IMR-90 (cell line): Measurements from ENCODE around the gene GIMAP8. TPM values are rescaled to one million over a fixed set of nuclear protein-coding genes. Genes with fewer than 3 reads are reported as not detected.

Source experiments
- ATAC-seq: fragments of 200-7000 bp; cut with Tn5 transposase; 2 replicates; pipeline ENCODE4 v1.9.1; 2020; ENCODE audit warnings: low read depth, mild to moderate bottlenecking, moderate library complexity
- BruUV-seq: library from RNA; stranded (reverse); fragments of 400-500 nt; replicated peaks from 2 replicates; lab custom pipeline; 2021; lab: Mats Ljungman, UMichigan
- CTCF ChIA-PET: fragments of 300-600 bp; formaldehyde crosslinking; extraction: SDS; loops from one replicate; lab custom pipeline; 2021; ENCODE audit warnings: antibody characterized with exemption; lab: Yijun Ruan, JAX
- POLR2A ChIA-PET: fragments of 300-600 bp; sonication (Branson Sonifier 250); formaldehyde crosslinking; loops from one replicate; lab custom pipeline; 2022; ENCODE audit warnings: antibody characterized with exemption; ENCODE audit not compliant: unreplicated experiment; lab: Charles Lee
- DNase-seq: peaks from one replicate; pipeline ENCODE4 v3.0.0; 2013
- H2AFZ ChIP-seq: replicated peaks from 2 replicates; pipeline ENCODE3; 2013; ENCODE audit warnings: low read length, mild to moderate bottlenecking; ENCODE audit not compliant: poor library complexity
- H2AK5ac ChIP-seq: 2 replicates; pipeline ENCODE4 v1.6.1; 2013; ENCODE audit warnings: low read depth, low read length, inconsistent platforms
- H2AK9ac ChIP-seq: replicated peaks from 2 replicates; pipeline ENCODE3; 2013; ENCODE audit warnings: mild to moderate bottlenecking, low read depth, low read length, moderate library complexity; ENCODE audit not compliant: poor library complexity
- H2BK120ac ChIP-seq: 2 replicates; pipeline ENCODE4 v1.6.1; 2013; ENCODE audit warnings: low read depth, low read length, inconsistent platforms
- H2BK15ac ChIP-seq: 3 replicates; pipeline ENCODE4 v1.6.1; 2013; ENCODE audit warnings: low read depth, low read length, inconsistent platforms
- H2BK20ac ChIP-seq: 2 replicates; pipeline ENCODE4 v1.6.1; 2013; ENCODE audit warnings: low read depth, mild to moderate bottlenecking, inconsistent platforms, low read length, moderate library complexity
- H2BK5ac ChIP-seq: 2 replicates; pipeline ENCODE4 v1.6.1; 2013; ENCODE audit warnings: mild to moderate bottlenecking, low read depth, low read length, inconsistent platforms; ENCODE audit not compliant: poor library complexity, severe bottlenecking
- H3K14ac ChIP-seq: replicated peaks from 2 replicates; pipeline ENCODE4 v1.6.1; 2013; ENCODE audit warnings: low read depth, low read length, inconsistent platforms
- H3K18ac ChIP-seq: 2 replicates; pipeline ENCODE4 v1.6.1; 2013; ENCODE audit warnings: low read depth, low read length, control low read depth
- H3K23ac ChIP-seq: 2 replicates; pipeline ENCODE4 v1.6.1; 2013; ENCODE audit warnings: low read depth, low read length, inconsistent platforms
- H3K27ac ChIP-seq: 2 replicates; pipeline ENCODE4 v1.5.1; 2013; ENCODE audit warnings: mild to moderate bottlenecking, control low read depth, low read length; ENCODE audit not compliant: insufficient read depth
- H3K27me3 ChIP-seq: 2 replicates; pipeline ENCODE4 v1.6.1; 2013; ENCODE audit warnings: low read length; ENCODE audit not compliant: control insufficient read depth, insufficient read depth
- H3K36me3 ChIP-seq: 2 replicates; pipeline ENCODE4 v1.6.1; 2013; ENCODE audit warnings: low read length, mixed read lengths; ENCODE audit not compliant: control insufficient read depth, insufficient read depth
- H3K4ac ChIP-seq: 2 replicates; pipeline ENCODE4 v1.6.1; 2013; ENCODE audit warnings: low read depth, low read length, inconsistent platforms
- H3K4me1 ChIP-seq: 2 replicates; pipeline ENCODE4 v1.6.1; 2013; ENCODE audit warnings: low read length, mixed read lengths; ENCODE audit not compliant: control insufficient read depth, insufficient read depth
- H3K4me2 ChIP-seq: 2 replicates; pipeline ENCODE4 v1.6.1; 2013; ENCODE audit warnings: low read depth, mild to moderate bottlenecking, control low read depth, low read length, moderate library complexity
- H3K4me3 ChIP-seq: 2 replicates; pipeline ENCODE4 v1.5.1; 2013; ENCODE audit warnings: low read depth, mild to moderate bottlenecking, control low read depth, low read length, moderate library complexity; ENCODE audit not compliant: insufficient read depth
- H3K56ac ChIP-seq: 2 replicates; pipeline ENCODE4 v1.6.1; 2013; ENCODE audit warnings: low read length, inconsistent platforms; ENCODE audit not compliant: insufficient read depth; ENCODE audit errors: extremely low read depth
- H3K79me1 ChIP-seq, 2 experiments: 2 replicates each; pipeline ENCODE4 v1.6.1; 2013; ENCODE audit warnings: low read length in 2 of 2, inconsistent platforms in 1 of 2, low read depth in 1 of 2
- H3K9ac ChIP-seq: 2 replicates; pipeline ENCODE4 v1.6.1; 2013; ENCODE audit warnings: low read depth, low read length, control low read depth
- H3K9me1 ChIP-seq: 2 replicates; pipeline ENCODE4 v1.6.1; 2013; ENCODE audit warnings: low read length, inconsistent platforms; ENCODE audit not compliant: insufficient read depth
- H3K9me3 ChIP-seq: 2 replicates; pipeline ENCODE4 v1.6.1; 2013; ENCODE audit warnings: low read length; ENCODE audit not compliant: control insufficient read depth, insufficient read depth
- H4K20me1 ChIP-seq: 2 replicates; pipeline ENCODE4 v1.6.1; 2013; ENCODE audit warnings: low read length, inconsistent platforms; ENCODE audit not compliant: insufficient read depth
- H4K5ac ChIP-seq: 2 replicates; pipeline ENCODE4 v1.6.1; 2013; ENCODE audit warnings: mild to moderate bottlenecking, low read depth, low read length, control low read depth
- H4K8ac ChIP-seq, 2 experiments: 2 replicates each; pipeline ENCODE4 v1.6.1; 2013; ENCODE audit warnings: low read depth in 2 of 2, low read length in 2 of 2, control low read depth in 1 of 2, inconsistent platforms in 1 of 2
- H4K91ac ChIP-seq: 2 replicates; pipeline ENCODE4 v1.6.1; 2013; ENCODE audit warnings: low read depth, low read length, inconsistent platforms; ENCODE audit not compliant: insufficient read depth
- BHLHE40 ChIP-seq: fragments of 150-350 bp; IDR thresholded peaks from 2 replicates; pipeline ENCODE4 v1.6.1; 2016; ENCODE audit warnings: mild to moderate bottlenecking, low read depth, low read length
- CEBPB ChIP-seq: IDR thresholded peaks from 2 replicates; pipeline ENCODE4 v1.6.1; 2012; ENCODE audit warnings: low read depth, low read length, improper control_type of control experiment
- CHD1 ChIP-seq: IDR thresholded peaks from 2 replicates; pipeline ENCODE4 v1.6.1; 2012; ENCODE audit warnings: low read depth, low read length, improper control_type of control experiment
- ELK1 ChIP-seq: fragments of 150-350 bp; IDR thresholded peaks from 2 replicates; pipeline ENCODE4 v1.6.1; 2016; ENCODE audit warnings: low read depth, mild to moderate bottlenecking, low read length, moderate library complexity, borderline replicate concordance
- FOS ChIP-seq: fragments of 150-350 bp; IDR thresholded peaks from 2 replicates; pipeline ENCODE4 v1.6.1; 2016; ENCODE audit warnings: low read depth, low read length
- MAFK ChIP-seq: IDR thresholded peaks from 2 replicates; pipeline ENCODE4 v1.6.1; 2012; ENCODE audit warnings: low read depth, low read length, improper control_type of control experiment
- MAZ ChIP-seq: IDR thresholded peaks from 2 replicates; pipeline ENCODE4 v1.6.1; 2012; ENCODE audit warnings: low read depth, mild to moderate bottlenecking, low read length, improper control_type of control experiment, moderate library complexity, borderline replicate concordance
- POLR2A ChIP-seq: IDR thresholded peaks from 2 replicates; pipeline ENCODE4 v1.6.1; 2012; ENCODE audit warnings: mild to moderate bottlenecking, low read depth, low read length
- RAD21 ChIP-seq: IDR thresholded peaks from 2 replicates; pipeline ENCODE4 v1.6.1; 2012; ENCODE audit warnings: low read length, improper control_type of control experiment
- RCOR1 ChIP-seq: IDR thresholded peaks from 2 replicates; pipeline ENCODE4 v1.6.1; 2012; ENCODE audit warnings: mild to moderate bottlenecking, low read length, improper control_type of control experiment; ENCODE audit not compliant: insufficient replicate concordance
- RFX5 ChIP-seq: IDR thresholded peaks from 2 replicates; pipeline ENCODE4 v1.8.0; 2012; ENCODE audit warnings: low read depth, mild to moderate bottlenecking, low read length, moderate library complexity
- SMC3 ChIP-seq: fragments of 150-350 bp; IDR thresholded peaks from 2 replicates; pipeline ENCODE4 v1.6.1; 2016; ENCODE audit warnings: low read depth, mild to moderate bottlenecking, antibody characterized with exemption, low read length, moderate library complexity
- dilution Hi-C: fragments of 300-500 bp; cut with HindIII; formaldehyde crosslinking; loops from one replicate; pipeline ENCODE4 v1.14.3; 2018; ENCODE audit warnings: low sequenced_read_pairs; ENCODE audit not compliant: unreplicated experiment
- in situ Hi-C: fragments of 300-500 bp; cut with MboI; formaldehyde crosslinking; loops from 3 replicates; pipeline ENCODE4 v1.14.3; 2019; ENCODE audit warnings: low sequenced_read_pairs, inconsistent platforms, mixed read lengths
- intact Hi-C: fragments of 100-400 bp; cut with micrococcal nuclease; formaldehyde crosslinking; loops from 2 replicates; pipeline ENCODE4 v1.10.0; 2022
- polyA plus RNA-seq, 3 experiments: library from polyadenylated mRNA; depleted of rRNA; stranded (reverse); fragments of >200 nt; gene quantifications; 2 replicates each; pipeline ENCODE4 v1.2.3, GENCODE V29; 2012; ENCODE audit warnings: low replicate concordance in 1 of 3
- total RNA-seq: library from RNA; depleted of rRNA; stranded (reverse); fragments of >200 nt; gene quantifications from 2 replicates; pipeline ENCODE4 v1.2.3, GENCODE V29; 2012

Gene GIMAP8
- total and polyA plus RNA-seq, 2 of the 4 experiments (the other 2 are of a cell fraction) = not detected

GRCh38 chr7:150462413-150462812 is 12.0 kb downstream of the GIMAP8 start:
- intact Hi-C loops = no loop called here
- Histone ChIP-seq H3K79me1 (no peaks in the 10 kb centered on the region), H2BK20ac (no peak overlapping the region), H2BK5ac (no peak overlapping the region), H3K27ac (no peak overlapping the region), H3K9me3 (no peaks in the 10 kb centered on the region), H3K36me3 (no peaks in the 10 kb centered on the region), H3K4me2 (no peak overlapping the region), H3K27me3 (no peaks in the 10 kb centered on the region), H4K8ac (no peak overlapping the region), H2AK9ac (no peak overlapping the region), H4K91ac (no peak overlapping the region), H3K14ac (no peak overlapping the region), H3K56ac (no peak overlapping the region), H3K23ac (no peak overlapping the region), H3K18ac (no peak overlapping the region), H2AK5ac (no peak overlapping the region), H4K20me1 (no peaks in the 10 kb centered on the region), H2AFZ (no peak overlapping the region), H3K4me1 (no peaks in the 10 kb centered on the region), H2BK120ac (no peak overlapping the region), H3K9ac (no peak overlapping the region), H2BK15ac (no peak overlapping the region), H3K4ac (no peak overlapping the region), H3K4me3 (no peak overlapping the region), H4K5ac (no peak overlapping the region), H3K9me1 (no peaks in the 10 kb centered on the region)
- in situ Hi-C loops = no loop called here
- ChIA-PET POLR2A (no interaction called here), CTCF (no interaction called here)
- no peak for TF ChIP-seq CEBPB
- no peak for TF ChIP-seq CHD1
- no peak for TF ChIP-seq MAZ
- TF ChIP-seq RCOR1 = no peak
- no peak for TF ChIP-seq RAD21
- no peak for TF ChIP-seq FOS
- no peak for TF ChIP-seq ELK1
- TF ChIP-seq POLR2A = no peak
- TF ChIP-seq MAFK = no peak
- TF ChIP-seq SMC3 = no peak
- no peak for TF ChIP-seq RFX5
- no peak for TF ChIP-seq BHLHE40
- ATAC-seq = no peak
- dilution Hi-C loops = no loop called here
- no peak for DNase-seq
- no TSS peak for BruUV-seq
